SK-N-SH (cell line): ENCODE results near the gene SLC17A3. TPM values are rescaled to one million over a fixed set of nuclear protein-coding genes. Genes with fewer than 3 reads are reported as not detected.

ENCODE experiments used
- CTCF ChIA-PET: fragments of 300-600, 350-600 bp; formaldehyde crosslinking; extraction: SDS; loops from one replicate; lab custom pipeline; 2021; lab: Yijun Ruan, JAX
- POLR2A ChIA-PET: fragments of 350-600 bp; sonication (Branson Sonifier 250); formaldehyde crosslinking; extraction: SDS; loops from one replicate; lab custom pipeline; 2020; ENCODE audit warnings: antibody characterized with exemption, inconsistent platforms; lab: Yijun Ruan, JAX
- DNase-seq: peaks from one replicate; pipeline ENCODE4 v3.0.0; 2012
- H2AFZ ChIP-seq: fragments of 200-600 bp; sonication (generic); 2 replicates; pipeline ENCODE4 v1.8.1; 2016; ENCODE audit warnings: antibody characterized with exemption, mild to moderate bottlenecking, low read depth
- H3F3A ChIP-seq: fragments of 200-600 bp; sonication (generic); replicated peaks from 2 replicates; pipeline ENCODE3; 2016; ENCODE audit warnings: antibody characterized with exemption, mild to moderate bottlenecking; ENCODE audit not compliant: insufficient read depth
- H3K27ac ChIP-seq, 2 experiments: fragments of 200-500 bp in 1 of 2; fragments of 200-600 bp in 1 of 2; sonication (Bioruptor generic) in 1 of 2; sonication (generic), shearing (Covaris generic) in 1 of 2; 2 replicates each; pipeline versions ENCODE4 v1.5.1 to v1.6.1; 2014 to 2016; ENCODE audit warnings: low read depth in 2 of 2, inconsistent platforms in 1 of 2, low read length in 1 of 2, mild to moderate bottlenecking in 1 of 2, mixed read lengths in 1 of 2
- H3K27me3 ChIP-seq: fragments of 200-600 bp; sonication (generic), shearing (Covaris generic); 2 replicates; pipeline ENCODE4 v1.6.1; 2016; ENCODE audit warnings: mixed run types; ENCODE audit not compliant: insufficient read depth
- H3K36me3 ChIP-seq, 2 experiments: fragments of 200-500 bp in 1 of 2; fragments of 200-600 bp in 1 of 2; sonication (Bioruptor generic) in 1 of 2; sonication (generic) in 1 of 2; replicated peaks in 1 of 2; 2 replicates each; pipeline versions ENCODE3 to v1.5.1; 2014 to 2016; ENCODE audit warnings: low read length in 1 of 2, mild to moderate bottlenecking in 1 of 2; ENCODE audit not compliant: insufficient read depth in 2 of 2, control insufficient read depth in 1 of 2
- H3K4me1 ChIP-seq, 2 experiments: fragments of 200-500 bp in 1 of 2; fragments of 200-600 bp in 1 of 2; sonication (Bioruptor generic) in 1 of 2; sonication (generic), shearing (Covaris generic) in 1 of 2; 2 replicates each; pipeline versions ENCODE4 v1.5.1 to v1.6.1; 2014 to 2016; ENCODE audit warnings: low read depth in 1 of 2, low read length in 1 of 2, mixed run types in 1 of 2; ENCODE audit not compliant: insufficient read depth in 2 of 2, control insufficient read depth in 1 of 2
- H3K4me2 ChIP-seq: fragments of 200-600 bp; sonication (generic), shearing (Covaris generic); 2 replicates; pipeline ENCODE4 v1.6.1; 2017; ENCODE audit warnings: mixed run types
- H3K4me3 ChIP-seq, 2 experiments: fragments of 200-500 bp in 1 of 2; fragments of 200-600 bp in 1 of 2; sonication (Bioruptor generic) in 1 of 2; sonication (generic), shearing (Covaris generic) in 1 of 2; 2 replicates each; pipeline versions ENCODE4 v1.5.1 to v1.8.1; 2014 to 2016; ENCODE audit warnings: low read depth in 2 of 2, inconsistent platforms in 1 of 2, low read length in 1 of 2, mild to moderate bottlenecking in 1 of 2, mixed read lengths in 1 of 2, moderate library complexity in 1 of 2
- H3K79me2 ChIP-seq: fragments of 200-600 bp; sonication (generic); 2 replicates; pipeline ENCODE4 v1.8.1; 2017; ENCODE audit warnings: mild to moderate bottlenecking; ENCODE audit not compliant: insufficient read depth
- H3K9ac ChIP-seq: fragments of 200-600 bp; sonication (generic); 2 replicates; pipeline ENCODE4 v1.6.1; 2017; ENCODE audit warnings: mixed run types
- H3K9me2 ChIP-seq: fragments of 200-600 bp; sonication (generic); 2 replicates; pipeline ENCODE4 v1.6.1; 2017; ENCODE audit warnings: mixed run types
- H3K9me3 ChIP-seq: fragments of 200-600 bp; sonication (generic); 2 replicates; pipeline ENCODE4 v1.6.1; 2017; ENCODE audit warnings: mixed run types, mild to moderate bottlenecking, moderate library complexity
- H4K20me1 ChIP-seq: fragments of 200-600 bp; sonication (generic); 2 replicates; pipeline ENCODE4 v1.6.1; 2017; ENCODE audit warnings: mild to moderate bottlenecking, mixed run types; ENCODE audit not compliant: insufficient read depth
- CHD2 ChIP-seq: fragments of 150-350 bp; IDR thresholded peaks from 2 replicates; pipeline ENCODE4 v1.6.1; 2018; ENCODE audit warnings: low read length; ENCODE audit not compliant: partially characterized antibody
- ELF1 ChIP-seq: IDR thresholded peaks from 2 replicates; pipeline ENCODE4 v1.4.0; 2012
- EZH2phosphoT487 ChIP-seq: fragments of 200-600 bp; sonication (generic); IDR thresholded peaks from 2 replicates; pipeline ENCODE4 v1.6.1; 2017; ENCODE audit warnings: low read depth, mixed run types, mild to moderate bottlenecking, antibody characterized with exemption, moderate library complexity, borderline replicate concordance
- JUND ChIP-seq: IDR thresholded peaks from 2 replicates; pipeline ENCODE4 v1.4.0; 2012
- MEF2A ChIP-seq: IDR thresholded peaks from 2 replicates; pipeline ENCODE4 v1.4.0; 2012; ENCODE audit warnings: low read depth, borderline replicate concordance
- MXI1 ChIP-seq: IDR thresholded peaks from 2 replicates; pipeline ENCODE4 v1.6.1; 2012; ENCODE audit warnings: mild to moderate bottlenecking, low read depth, low read length, improper control_type of control experiment
- NFIC ChIP-seq: IDR thresholded peaks from 2 replicates; pipeline ENCODE4 v1.4.0; 2012; ENCODE audit warnings: borderline replicate concordance
- NRF1 ChIP-seq: IDR thresholded peaks from 2 replicates; pipeline ENCODE4 v1.6.1; 2012; ENCODE audit warnings: low read depth, mild to moderate bottlenecking, low read length
- RAD21 ChIP-seq: IDR thresholded peaks from 2 replicates; pipeline ENCODE4 v1.6.1; 2012; ENCODE audit warnings: mild to moderate bottlenecking, low read length
- RCOR1 ChIP-seq: fragments of 150-350 bp; IDR thresholded peaks from 2 replicates; pipeline ENCODE4 v1.6.1; 2017; ENCODE audit warnings: antibody characterized with exemption, low read length
- RXRA ChIP-seq: IDR thresholded peaks from 2 replicates; pipeline ENCODE4 v1.4.0; 2012; ENCODE audit warnings: low read depth, mild to moderate bottlenecking, borderline replicate concordance
- SMC3 ChIP-seq: IDR thresholded peaks from 2 replicates; pipeline ENCODE4 v1.6.1; 2012; ENCODE audit warnings: low read depth, low read length, improper control_type of control experiment
- TAF1 ChIP-seq: IDR thresholded peaks from 2 replicates; pipeline ENCODE4 v1.6.1; 2012; ENCODE audit warnings: low read depth, mild to moderate bottlenecking, low read length, moderate library complexity, borderline replicate concordance
- YY1 ChIP-seq: IDR thresholded peaks from 2 replicates; pipeline ENCODE4 v1.4.0; 2012; ENCODE audit warnings: low read depth, mild to moderate bottlenecking
- WGBS: methylation state at CpG from one replicate; pipeline ENCODE4 v1.1.6; 2017; ENCODE audit warnings: low lambda C conversion rate; 5-methylcytosine and 5-hydroxymethylcytosine counted together
- polyA plus RNA-seq, 3 experiments: library from polyadenylated mRNA; depleted of rRNA; stranded (reverse); fragments of >200 nt; gene quantifications; 2 replicates each; pipeline ENCODE4 v1.2.3, GENCODE V29; 2012
- TF ChIP-seq, protein P1 (sequence below): IDR thresholded peaks from 2 replicates; pipeline ENCODE4 v1.6.1; 2012; ENCODE audit warnings: mild to moderate bottlenecking, low read depth, low read length, moderate library complexity
- TF ChIP-seq, protein P2 (sequence below): IDR thresholded peaks from 2 replicates; pipeline ENCODE4 v1.4.0; 2012; ENCODE audit warnings: low read depth, borderline replicate concordance
- TF ChIP-seq, protein P3 (sequence below): fragments of 150-350 bp; IDR thresholded peaks from 2 replicates; pipeline ENCODE4 v1.6.1; 2016; ENCODE audit warnings: mild to moderate bottlenecking, low read depth, low read length
- TF ChIP-seq, protein P4 (sequence below): IDR thresholded peaks from 2 replicates; pipeline ENCODE4 v1.4.0; 2012; ENCODE audit warnings: low read depth, borderline replicate concordance
- TF ChIP-seq, protein P5 (sequence below): fragments of 150-350 bp; IDR thresholded peaks from 2 replicates; pipeline ENCODE4 v1.6.1; 2017; ENCODE audit warnings: antibody characterized with exemption, low read length, low read depth, borderline replicate concordance

Gene SLC17A3
- polyA plus RNA-seq, 1 of the 3 experiments (the other 2 are of a cell fraction) = not detected

DNA sequence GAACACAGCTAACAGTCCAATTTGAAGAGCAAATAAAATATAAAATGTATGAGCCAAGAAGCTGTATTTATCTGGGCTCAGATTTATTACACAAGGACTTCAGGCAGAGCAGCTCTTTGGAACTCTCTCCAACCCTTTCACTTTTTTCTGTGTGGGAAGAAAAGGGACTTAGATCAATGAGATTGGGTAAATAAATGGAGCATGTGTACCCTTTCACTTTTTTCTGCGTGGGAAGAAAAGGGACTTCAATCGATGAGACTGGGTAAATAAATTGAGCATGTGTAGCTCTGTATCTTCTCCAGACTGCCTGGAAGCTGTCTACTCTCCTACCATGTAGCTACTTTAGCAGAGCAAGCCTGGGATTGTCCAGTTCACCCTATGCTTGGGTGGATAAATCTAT lies 10.7 kb downstream of the SLC17A3 start:
- ChIA-PET POLR2A (no interaction called here), CTCF (interaction anchor here (1.5 kb wide), 1 partner anchor 24 kb away, joined by 3 read pairs; no protein-coding TSS in a partner anchor)
- no peaks in the 10 kb centered on the region for H3K79me2 ChIP-seq
- no peaks in the 10 kb centered on the region for H3K27me3 ChIP-seq
- DNase-seq = no peak
- no peak overlapping the region for H3K9ac ChIP-seq
- H3K27ac ChIP-seq = no peak overlapping the region
- H4K20me1 ChIP-seq = no peaks in the 10 kb centered on the region
- 14% methylated on average over 2 of the region's 2 CpGs for WGBS
- no peak overlapping the region for H3K4me2 ChIP-seq
- no peak overlapping the region for H3K4me3 ChIP-seq
- no peak for TF ChIP-seq YY1
- no peak for TF ChIP-seq CHD2
- TF ChIP-seq, protein P1, sequence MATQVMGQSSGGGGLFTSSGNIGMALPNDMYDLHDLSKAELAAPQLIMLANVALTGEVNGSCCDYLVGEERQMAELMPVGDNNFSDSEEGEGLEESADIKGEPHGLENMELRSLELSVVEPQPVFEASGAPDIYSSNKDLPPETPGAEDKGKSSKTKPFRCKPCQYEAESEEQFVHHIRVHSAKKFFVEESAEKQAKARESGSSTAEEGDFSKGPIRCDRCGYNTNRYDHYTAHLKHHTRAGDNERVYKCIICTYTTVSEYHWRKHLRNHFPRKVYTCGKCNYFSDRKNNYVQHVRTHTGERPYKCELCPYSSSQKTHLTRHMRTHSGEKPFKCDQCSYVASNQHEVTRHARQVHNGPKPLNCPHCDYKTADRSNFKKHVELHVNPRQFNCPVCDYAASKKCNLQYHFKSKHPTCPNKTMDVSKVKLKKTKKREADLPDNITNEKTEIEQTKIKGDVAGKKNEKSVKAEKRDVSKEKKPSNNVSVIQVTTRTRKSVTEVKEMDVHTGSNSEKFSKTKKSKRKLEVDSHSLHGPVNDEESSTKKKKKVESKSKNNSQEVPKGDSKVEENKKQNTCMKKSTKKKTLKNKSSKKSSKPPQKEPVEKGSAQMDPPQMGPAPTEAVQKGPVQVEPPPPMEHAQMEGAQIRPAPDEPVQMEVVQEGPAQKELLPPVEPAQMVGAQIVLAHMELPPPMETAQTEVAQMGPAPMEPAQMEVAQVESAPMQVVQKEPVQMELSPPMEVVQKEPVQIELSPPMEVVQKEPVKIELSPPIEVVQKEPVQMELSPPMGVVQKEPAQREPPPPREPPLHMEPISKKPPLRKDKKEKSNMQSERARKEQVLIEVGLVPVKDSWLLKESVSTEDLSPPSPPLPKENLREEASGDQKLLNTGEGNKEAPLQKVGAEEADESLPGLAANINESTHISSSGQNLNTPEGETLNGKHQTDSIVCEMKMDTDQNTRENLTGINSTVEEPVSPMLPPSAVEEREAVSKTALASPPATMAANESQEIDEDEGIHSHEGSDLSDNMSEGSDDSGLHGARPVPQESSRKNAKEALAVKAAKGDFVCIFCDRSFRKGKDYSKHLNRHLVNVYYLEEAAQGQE = no peak
- TF ChIP-seq, protein P2, sequence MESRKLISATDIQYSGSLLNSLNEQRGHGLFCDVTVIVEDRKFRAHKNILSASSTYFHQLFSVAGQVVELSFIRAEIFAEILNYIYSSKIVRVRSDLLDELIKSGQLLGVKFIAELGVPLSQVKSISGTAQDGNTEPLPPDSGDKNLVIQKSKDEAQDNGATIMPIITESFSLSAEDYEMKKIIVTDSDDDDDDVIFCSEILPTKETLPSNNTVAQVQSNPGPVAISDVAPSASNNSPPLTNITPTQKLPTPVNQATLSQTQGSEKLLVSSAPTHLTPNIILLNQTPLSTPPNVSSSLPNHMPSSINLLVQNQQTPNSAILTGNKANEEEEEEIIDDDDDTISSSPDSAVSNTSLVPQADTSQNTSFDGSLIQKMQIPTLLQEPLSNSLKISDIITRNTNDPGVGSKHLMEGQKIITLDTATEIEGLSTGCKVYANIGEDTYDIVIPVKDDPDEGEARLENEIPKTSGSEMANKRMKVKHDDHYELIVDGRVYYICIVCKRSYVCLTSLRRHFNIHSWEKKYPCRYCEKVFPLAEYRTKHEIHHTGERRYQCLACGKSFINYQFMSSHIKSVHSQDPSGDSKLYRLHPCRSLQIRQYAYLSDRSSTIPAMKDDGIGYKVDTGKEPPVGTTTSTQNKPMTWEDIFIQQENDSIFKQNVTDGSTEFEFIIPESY = no peak
- TF ChIP-seq JUND = no peak
- TF ChIP-seq NFIC = no peak
- no peak for TF ChIP-seq EZH2phosphoT487
- TF ChIP-seq MEF2A = no peak
- TF ChIP-seq, protein P3, sequence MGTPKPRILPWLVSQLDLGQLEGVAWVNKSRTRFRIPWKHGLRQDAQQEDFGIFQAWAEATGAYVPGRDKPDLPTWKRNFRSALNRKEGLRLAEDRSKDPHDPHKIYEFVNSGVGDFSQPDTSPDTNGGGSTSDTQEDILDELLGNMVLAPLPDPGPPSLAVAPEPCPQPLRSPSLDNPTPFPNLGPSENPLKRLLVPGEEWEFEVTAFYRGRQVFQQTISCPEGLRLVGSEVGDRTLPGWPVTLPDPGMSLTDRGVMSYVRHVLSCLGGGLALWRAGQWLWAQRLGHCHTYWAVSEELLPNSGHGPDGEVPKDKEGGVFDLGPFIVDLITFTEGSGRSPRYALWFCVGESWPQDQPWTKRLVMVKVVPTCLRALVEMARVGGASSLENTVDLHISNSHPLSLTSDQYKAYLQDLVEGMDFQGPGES = no peak
- TF ChIP-seq ELF1 = no peak
- TF ChIP-seq RAD21 = no peak
- TF ChIP-seq RXRA = no peak
- TF ChIP-seq, all 33 proteins: peak for 0
- H3K9me2 ChIP-seq = no peaks in the 10 kb centered on the region
- no peaks in the 10 kb centered on the region for H3K9me3 ChIP-seq
- no peak overlapping the region for H2AFZ ChIP-seq
- no peaks in the 10 kb centered on the region for H3K4me1 ChIP-seq
- H3K36me3 ChIP-seq = no peaks in the 10 kb centered on the region
- no peaks in the 10 kb centered on the region for H3F3A ChIP-seq

DNA sequence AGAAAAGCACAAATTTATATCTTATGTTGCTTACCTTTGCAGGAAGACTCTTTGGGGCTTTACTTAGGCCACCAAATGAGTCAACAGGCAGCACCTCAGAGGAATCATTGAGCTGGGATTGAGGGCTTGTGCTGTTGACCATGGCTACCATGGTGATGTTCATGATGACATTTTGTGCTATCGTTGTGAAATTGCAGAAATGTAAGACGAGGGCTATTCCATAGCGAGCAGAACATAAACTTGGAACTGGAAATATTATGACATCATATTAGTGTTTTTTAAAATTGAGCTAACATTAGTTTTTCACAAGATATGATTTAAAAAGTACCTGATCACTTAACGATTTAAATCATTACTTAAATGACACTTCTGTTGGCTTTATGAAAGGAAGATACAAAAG lies 11.8 kb downstream of the SLC17A3 start:
- H3K9me2 ChIP-seq = no peaks in the 10 kb centered on the region
- 40% methylated on average over 4 of the region's 4 CpGs for WGBS
- H4K20me1 ChIP-seq = no peaks in the 10 kb centered on the region
- no peak for DNase-seq
- H3K4me1 ChIP-seq = no peaks in the 10 kb centered on the region
- ChIA-PET CTCF (interaction anchor here (1.0 kb wide), 1 partner anchor 28 kb away, joined by 3 read pairs; no protein-coding TSS in a partner anchor), POLR2A (no interaction called here)
- no peaks in the 10 kb centered on the region for H3K36me3 ChIP-seq
- no peaks in the 10 kb centered on the region for H3K27me3 ChIP-seq
- no peak overlapping the region for H3K4me2 ChIP-seq
- H3K27ac ChIP-seq = no peak overlapping the region
- no peak overlapping the region for H3K9ac ChIP-seq
- H2AFZ ChIP-seq = no peak overlapping the region
- H3K79me2 ChIP-seq = no peaks in the 10 kb centered on the region
- H3K4me3 ChIP-seq = no peak overlapping the region
- H3K9me3 ChIP-seq = no peaks in the 10 kb centered on the region
- no peaks in the 10 kb centered on the region for H3F3A ChIP-seq
- TF ChIP-seq SMC3 (no peak), MEF2A (no peak), TAF1 (no peak), NRF1 (no peak), RCOR1 (no peak), MXI1 (no peak)
- TF ChIP-seq, protein P4, sequence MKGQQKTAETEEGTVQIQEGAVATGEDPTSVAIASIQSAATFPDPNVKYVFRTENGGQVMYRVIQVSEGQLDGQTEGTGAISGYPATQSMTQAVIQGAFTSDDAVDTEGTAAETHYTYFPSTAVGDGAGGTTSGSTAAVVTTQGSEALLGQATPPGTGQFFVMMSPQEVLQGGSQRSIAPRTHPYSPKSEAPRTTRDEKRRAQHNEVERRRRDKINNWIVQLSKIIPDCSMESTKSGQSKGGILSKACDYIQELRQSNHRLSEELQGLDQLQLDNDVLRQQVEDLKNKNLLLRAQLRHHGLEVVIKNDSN = no peak
- TF ChIP-seq, protein P5, sequence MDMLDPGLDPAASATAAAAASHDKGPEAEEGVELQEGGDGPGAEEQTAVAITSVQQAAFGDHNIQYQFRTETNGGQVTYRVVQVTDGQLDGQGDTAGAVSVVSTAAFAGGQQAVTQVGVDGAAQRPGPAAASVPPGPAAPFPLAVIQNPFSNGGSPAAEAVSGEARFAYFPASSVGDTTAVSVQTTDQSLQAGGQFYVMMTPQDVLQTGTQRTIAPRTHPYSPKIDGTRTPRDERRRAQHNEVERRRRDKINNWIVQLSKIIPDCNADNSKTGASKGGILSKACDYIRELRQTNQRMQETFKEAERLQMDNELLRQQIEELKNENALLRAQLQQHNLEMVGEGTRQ = no peak
